Myocyte (in vitro differentiated cells): Measurements from ENCODE around the gene GALNT13. TPM values are rescaled to one million over a fixed set of nuclear protein-coding genes. Genes with fewer than 3 reads are reported as not detected.

Experiments
- DNase-seq: peaks from one replicate; pipeline ENCODE4 v3.0.0-alpha.2; 2012; ENCODE audit warnings: low read depth
- total RNA-seq: library from RNA; depleted of rRNA; stranded (reverse); fragments of >200 nt; gene quantifications from 2 replicates; pipeline ENCODE4 v1.2.3, GENCODE V29; 2014

GALNT13 gene
- total RNA-seq, 1 donor from 2014 or later: 2.2 TPM

- DNase-seq: no peak
These were observed 352.0 kb downstream of the GALNT13 start for GRCh38 chr2:154223726-154224125.

GRCh38 chr2:154226931-154227330, 355.2 kb downstream of the GALNT13 start:
- DNase-seq: no peak

- no peak for DNase-seq
These were observed 357.0 kb downstream of the GALNT13 start for GRCh38 chr2:154228566-154229280.

- no peak for DNase-seq
These were observed 358.2 kb downstream of the GALNT13 start for GRCh38 chr2:154229966-154230365.

GRCh38 chr2:154231021-154231420, 359.3 kb downstream of the GALNT13 start:
- DNase-seq: no peak

- no peak for DNase-seq
These were observed 361.5 kb downstream of the GALNT13 start for GRCh38 chr2:154233231-154233630.

GRCh38 chr2:154238252-154238651, 366.5 kb downstream of the GALNT13 start:
- no peak for DNase-seq

GRCh38 chr2:154240316-154240715, 368.6 kb downstream of the GALNT13 start:
- DNase-seq: no peak

- DNase-seq: no peak
These were observed 369.2 kb downstream of the GALNT13 start for GRCh38 chr2:154240921-154241379.

- no peak for DNase-seq
These were observed 371.0 kb downstream of the GALNT13 start for GRCh38 chr2:154242687-154243086.

GRCh38 chr2:154243685-154244084, 372.0 kb downstream of the GALNT13 start:
- DNase-seq: no peak

- DNase-seq: no peak
These were observed 373.2 kb downstream of the GALNT13 start for GRCh38 chr2:154244932-154245331.

GRCh38 chr2:154247503-154247902, 375.8 kb downstream of the GALNT13 start:
- DNase-seq: no peak

- DNase-seq: no peak
These were observed 384.4 kb downstream of the GALNT13 start for GRCh38 chr2:154256136-154256535.

- no peak for DNase-seq
These were observed 387.3 kb downstream of the GALNT13 start for GRCh38 chr2:154259030-154259429.

- no peak for DNase-seq
These were observed 389.8 kb downstream of the GALNT13 start for GRCh38 chr2:154261473-154262027.

GRCh38 chr2:154263206-154263605, 391.5 kb downstream of the GALNT13 start:
- DNase-seq: no peak

- no peak for DNase-seq
These were observed 392.3 kb downstream of the GALNT13 start for GRCh38 chr2:154264024-154264423.

- DNase-seq: no peak
These were observed 396.3 kb downstream of the GALNT13 start for GRCh38 chr2:154267983-154268382.

- DNase-seq: peak; percentile 34
These were observed 408.8 kb downstream of the GALNT13 start for GRCh38 chr2:154280543-154280942.

- no peak for DNase-seq
These were observed 418.1 kb downstream of the GALNT13 start for GRCh38 chr2:154289870-154290269.

GRCh38 chr2:154291511-154291910, 419.8 kb downstream of the GALNT13 start:
- no peak for DNase-seq

- DNase-seq: no peak
These were observed 420.2 kb downstream of the GALNT13 start for GRCh38 chr2:154291927-154292326.
